ENCODE measurements around the gene ASPN. TPM values are rescaled to one million over a fixed set of nuclear protein-coding genes. Genes with fewer than 3 reads are reported as not detected.

Gene ASPN
- total and polyA plus RNA-seq, 9 of the 15 experiments (the other 6 are each of a cell fraction or from before 2014, with no cell fraction given), result 0.03 to 0.07 TPM; not detected in 7

- TF ChIP-seq ZNF395 (CRISPR knock-in tag; IDR thresholded peaks at IDR 0.05), result no peak
- TF ChIP-seq ARID1B (IDR thresholded peaks at IDR 0.05), result peak; percentile 49
- no peak for TF ChIP-seq GABPB2 (CRISPR knock-in tag; conservative IDR thresholded peaks at IDR 0.05)
- peak; percentile 38; the same call in 1 of the 2 replicates for TF ChIP-seq CBFA2T2 (conservative IDR thresholded peaks at IDR 0.05)
- no peak for TF ChIP-seq NFE2L1 (tag; IDR thresholded peaks at IDR 0.05; ENCODE audit: borderline replicate concordance, low read depth)
- TF ChIP-seq SMAD2 (IDR thresholded peaks at IDR 0.05; ENCODE audit: low read depth, low read length), result no peak
- no peak for TF ChIP-seq ZNF639 (CRISPR knock-in tag; conservative IDR thresholded peaks at IDR 0.05 in 1 of 2, IDR thresholded peaks at IDR 0.05 in 1 of 2)
- no peak for TF ChIP-seq SRF (CRISPR knock-in tag; IDR thresholded peaks at IDR 0.05)
- peak; percentile 86 for TF ChIP-seq ATF3 (IDR thresholded peaks at IDR 0.05)
- TF ChIP-seq ATF3 (CRISPR knock-in tag; conservative IDR thresholded peaks at IDR 0.05), result no peak
- no peak for TF ChIP-seq CCAR2 (IDR thresholded peaks at IDR 0.05; ENCODE audit: low read depth, low read length)
- no peak for TF ChIP-seq ZHX1 (conservative IDR thresholded peaks at IDR 0.05; ENCODE audit: low read length)
- no peak for TF ChIP-seq ZNF780A (CRISPR knock-in tag; IDR thresholded peaks at IDR 0.05)
- TF ChIP-seq CBFA2T3 (IDR thresholded peaks at IDR 0.05), result peak; percentile 62
- no peak for TF ChIP-seq THRA (IDR thresholded peaks at IDR 0.05)
- TF ChIP-seq MBD2 (IDR thresholded peaks at IDR 0.05; ENCODE audit: borderline replicate concordance, low read depth), result no peak
Observed at GRCh38 chr9:92522983-92523970, 41.0 kb upstream of the ASPN start (continued).

Data from K562 (cell line).